PC-3 (cell line): Measurements from ENCODE around the gene PLEK2. TPM values are rescaled to one million over a fixed set of nuclear protein-coding genes. Genes with fewer than 3 reads are reported as not detected.

Source experiments
- ATAC-seq: fragments of 200-7000 bp; cut with Tn5 transposase; 2 replicates; pipeline ENCODE4 v1.9.1; 2020; ENCODE audit warnings: mild to moderate bottlenecking, moderate library complexity
- BruUV-seq: library from RNA; stranded (reverse); fragments of 400-500 nt; replicated peaks from 2 replicates; lab custom pipeline; 2021; lab: Mats Ljungman, UMichigan
- CTCF ChIA-PET: fragments of 300-600 bp; sonication (Branson Sonifier 250); formaldehyde crosslinking; loops from one replicate; lab custom pipeline; 2022; ENCODE audit warnings: antibody characterized with exemption; lab: Charles Lee
- POLR2A ChIA-PET: fragments of 300-600 bp; sonication (Branson Sonifier 250); formaldehyde crosslinking; loops from one replicate; lab custom pipeline; 2022; ENCODE audit warnings: antibody characterized with exemption; ENCODE audit not compliant: unreplicated experiment; lab: Charles Lee
- DNase-seq: peaks from one replicate; pipeline ENCODE4 v3.0.0-alpha.2; 2015
- H2AFZ ChIP-seq: fragments of 300-600 bp; sonication (generic); 2 replicates; pipeline ENCODE4 v1.6.0; 2016; ENCODE audit warnings: antibody characterized with exemption, low read length
- H3F3A ChIP-seq: fragments of 300-600 bp; sonication (generic); one replicate; pipeline ENCODE4 v1.6.0; 2017; ENCODE audit warnings: antibody characterized with exemption, low read length, control low read depth, mild to moderate bottlenecking; ENCODE audit not compliant: unreplicated experiment
- H3K27ac ChIP-seq: fragments of 300-600 bp; sonication (generic); 2 replicates; pipeline ENCODE4 v1.5.1; 2016; ENCODE audit warnings: mild to moderate bottlenecking, low read length
- H3K27me3 ChIP-seq: fragments of 300-600 bp; sonication (generic); 2 replicates; pipeline ENCODE4 v1.6.1; 2016; ENCODE audit warnings: low read length, mixed read lengths
- H3K36me3 ChIP-seq: fragments of 300-600 bp; sonication (generic); 2 replicates; pipeline ENCODE4 v1.6.1; 2016; ENCODE audit warnings: low read depth, mixed run types, low read length, mixed read lengths
- H3K4me1 ChIP-seq: fragments of 300-600 bp; sonication (generic); 2 replicates; pipeline ENCODE4 v1.5.1; 2016; ENCODE audit warnings: low read length; ENCODE audit not compliant: insufficient read depth
- H3K4me2 ChIP-seq: fragments of 300-600 bp; sonication (generic); 2 replicates; pipeline ENCODE4 v1.6.0; 2016; ENCODE audit warnings: low read length
- H3K4me3 ChIP-seq: fragments of 300-600 bp; sonication (generic); 2 replicates; pipeline ENCODE4 v1.5.1; 2016; ENCODE audit warnings: mild to moderate bottlenecking, low read length, mixed read lengths
- H3K79me2 ChIP-seq: fragments of 300-600 bp; sonication (generic); 2 replicates; pipeline ENCODE4 v1.6.1; 2017; ENCODE audit warnings: low read length, mixed read lengths
- H3K9ac ChIP-seq: fragments of 300-600 bp; sonication (generic); 2 replicates; pipeline ENCODE4 v1.6.0; 2016; ENCODE audit warnings: mild to moderate bottlenecking, low read length
- H3K9me2 ChIP-seq: fragments of 300-600 bp; sonication (generic); replicated peaks from 2 replicates; pipeline ENCODE4 v1.6.1; 2016; ENCODE audit warnings: mixed run types, low read length, mixed read lengths
- H3K9me3 ChIP-seq: fragments of 300-600 bp; sonication (generic); 2 replicates; pipeline ENCODE4 v1.6.1; 2016; ENCODE audit warnings: low read length, mixed read lengths
- H4K20me1 ChIP-seq: fragments of 300-600 bp; sonication (generic); 2 replicates; pipeline ENCODE4 v1.6.1; 2016; ENCODE audit warnings: low read length, mixed read lengths
- CTCF ChIP-seq: fragments of 300-600 bp; sonication (generic); conservative IDR thresholded peaks from 2 replicates; pipeline ENCODE4 v1.5.1; 2017; ENCODE audit warnings: antibody characterized with exemption, low read depth, mild to moderate bottlenecking, low read length
- EZH2 ChIP-seq: fragments of 300-600 bp; sonication (generic); IDR thresholded peaks from one replicate; pipeline ENCODE4 v1.6.1; 2017; ENCODE audit warnings: antibody characterized with exemption, mild to moderate bottlenecking, low read length; ENCODE audit not compliant: unreplicated experiment
- EZH2phosphoT487 ChIP-seq: fragments of 300-600 bp; sonication (generic); IDR thresholded peaks from 2 replicates; pipeline ENCODE4 v1.6.1; 2018; ENCODE audit warnings: mild to moderate bottlenecking, antibody characterized with exemption, low read length, borderline replicate concordance
- intact Hi-C: fragments of 100-400 bp; cut with micrococcal nuclease; formaldehyde crosslinking; loops from 2 replicates; pipeline ENCODE4 v1.9.0; 2023
- total RNA-seq: library from RNA; depleted of rRNA; stranded (reverse); fragments of >200 nt; gene quantifications from 2 replicates; pipeline ENCODE4 v1.2.3, GENCODE V29; 2014

The PLEK2 gene
- total RNA-seq, 1 experiment from 2014 or later, result 48.0 TPM

- Histone ChIP-seq H3K27ac (no peak overlapping the region), H2AFZ (no peak overlapping the region), H3K27me3 (no peaks in the 10 kb centered on the region), H3F3A (no peaks in the 10 kb centered on the region), H3K4me1 (peaks cover 17% of the 10 kb centered on the region), H3K9ac (no peak overlapping the region), H3K9me2 (no peaks in the 10 kb centered on the region), H3K4me2 (0 out of 2 replicates have a peak overlapping the region, but pooled peaks have one; percentile 0), H3K79me2 (peaks cover 71% of the 10 kb centered on the region), H4K20me1 (peaks cover 30% of the 10 kb centered on the region), H3K9me3 (no peaks in the 10 kb centered on the region), H3K36me3 (peaks cover 75% of the 10 kb centered on the region), H3K4me3 (no peak overlapping the region)
- TF ChIP-seq CTCF (no peak), EZH2 (no peak), EZH2phosphoT487 (no peak)
- ATAC-seq (peak; percentile 69), DNase-seq (no peak)
- intact Hi-C loops, result no loop called here
- BruUV-seq, result no TSS peak
- POLR2A ChIA-PET, result no interaction called here
- CTCF ChIA-PET, result no interaction called here
Measured at GRCh38 chr14:67371247-67372148, 40.5 kb downstream of the PLEK2 start.

- CTCF ChIA-PET, result no interaction called here
- Histone ChIP-seq H3K9me3 (no peaks in the 10 kb centered on the region), H2AFZ (no peak overlapping the region), H3K4me1 (peaks cover 17% of the 10 kb centered on the region), H3K4me3 (no peak overlapping the region), H3K36me3 (peaks cover 75% of the 10 kb centered on the region), H3F3A (no peaks in the 10 kb centered on the region), H3K27ac (no peak overlapping the region), H3K27me3 (no peaks in the 10 kb centered on the region), H4K20me1 (peaks cover 31% of the 10 kb centered on the region), H3K79me2 (peaks cover 77% of the 10 kb centered on the region), H3K9ac (no peak overlapping the region), H3K4me2 (no peak overlapping the region), H3K9me2 (no peaks in the 10 kb centered on the region)
- intact Hi-C loops, result no loop called here
- peak; percentile 40 for DNase-seq
- no TSS peak for BruUV-seq
- POLR2A ChIA-PET, result no interaction called here
- TF ChIP-seq EZH2phosphoT487, result no peak
- no peak for TF ChIP-seq CTCF
- TF ChIP-seq EZH2, result no peak
- ATAC-seq, result peak; percentile 72
Measured at GRCh38 chr14:67370830-67371229, 41.1 kb downstream of the PLEK2 start.

- no peak for TF ChIP-seq EZH2phosphoT487
- TF ChIP-seq CTCF, result no peak
- no peak for TF ChIP-seq EZH2
Measured at GRCh38 chr14:67365476-67365875, 46.5 kb downstream of the PLEK2 start.

More at GRCh38 chr14:67365476-67365875, 46.5 kb downstream of the PLEK2 start:
- no peaks in the 10 kb centered on the region for H3K9me3 ChIP-seq
- no TSS peak for BruUV-seq
- no peak overlapping the region for H3K4me3 ChIP-seq
- no peak for ATAC-seq
- intact Hi-C loops, result no loop called here
- no peaks in the 10 kb centered on the region for H3K27me3 ChIP-seq
- ChIA-PET POLR2A (interaction anchor here (0.5 kb wide), 1 partner anchor 12 kb away, joined by 3 read pairs; no protein-coding TSS in a partner anchor), CTCF (no interaction called here)
- no peak for DNase-seq
- H2AFZ ChIP-seq, result no peak overlapping the region
- no peak overlapping the region for H3K4me2 ChIP-seq
- no peaks in the 10 kb centered on the region for H3F3A ChIP-seq
- peaks cover 62% of the 10 kb centered on the region for H3K36me3 ChIP-seq
- peaks cover 48% of the 10 kb centered on the region for H4K20me1 ChIP-seq
- H3K4me1 ChIP-seq, result peaks cover 23% of the 10 kb centered on the region
- H3K9ac ChIP-seq, result no peak overlapping the region
- peaks cover 90% of the 10 kb centered on the region for H3K79me2 ChIP-seq
- H3K9me2 ChIP-seq, result no peaks in the 10 kb centered on the region
- H3K27ac ChIP-seq, result no peak overlapping the region
